ENCODE data around the gene FRMD4A. TPM values are rescaled to one million over a fixed set of nuclear protein-coding genes. Genes with fewer than 3 reads are reported as not detected.
A peak's percentile ranks its signal among the peaks of the same experiment; 100 is the strongest.

Gene FRMD4A
- polyA plus RNA-seq (ENCODE audit: insufficient read length) = 35.1 TPM

- DNase-seq = no peak
Observed at GRCh38 chr10:14330388-14331061, at the start of gene FRMD4A. FRMD4A (minus strand) TSS chr10:14330924.

GRCh38 chr10:14379556-14380280 lies 49.0 kb upstream of the FRMD4A start:
- no peak for DNase-seq

- DNase-seq = no peak
Observed at GRCh38 chr10:14378387-14378960, 47.8 kb upstream of the FRMD4A start.

- no peak for DNase-seq
Observed at GRCh38 chr10:14377591-14378175, 47.0 kb upstream of the FRMD4A start.

- no peak for DNase-seq
Observed at GRCh38 chr10:14374745-14375445, 44.2 kb upstream of the FRMD4A start.

- no peak for DNase-seq
Observed at GRCh38 chr10:14372606-14373005, 41.9 kb upstream of the FRMD4A start.

GRCh38 chr10:14371581-14371980 lies 40.9 kb upstream of the FRMD4A start:
- peak; percentile 29 for DNase-seq

- DNase-seq = no peak
Observed at GRCh38 chr10:14370894-14371293, 40.2 kb upstream of the FRMD4A start.

GRCh38 chr10:14369906-14370305 lies 39.2 kb upstream of the FRMD4A start:
- DNase-seq = no peak

GRCh38 chr10:14366760-14367159 lies 36.0 kb upstream of the FRMD4A start:
- DNase-seq = no peak

GRCh38 chr10:14365266-14365665 lies 34.5 kb upstream of the FRMD4A start:
- DNase-seq = no peak

- DNase-seq = no peak
Observed at GRCh38 chr10:14362104-14362503, 31.4 kb upstream of the FRMD4A start.

GRCh38 chr10:14360961-14361360 lies 30.2 kb upstream of the FRMD4A start:
- no peak for DNase-seq

GRCh38 chr10:14360515-14360914 lies 29.8 kb upstream of the FRMD4A start:
- DNase-seq = no peak

- DNase-seq = no peak
Observed at GRCh38 chr10:14358886-14359573, 28.3 kb upstream of the FRMD4A start.

- no peak for DNase-seq
Observed at GRCh38 chr10:14356921-14357320, 26.2 kb upstream of the FRMD4A start.

GRCh38 chr10:14355750-14356149 lies 25.0 kb upstream of the FRMD4A start:
- no peak for DNase-seq

GRCh38 chr10:14353291-14353913 lies 22.7 kb upstream of the FRMD4A start:
- no peak for DNase-seq

GRCh38 chr10:14350006-14350405 lies 19.3 kb upstream of the FRMD4A start:
- DNase-seq = no peak

- DNase-seq = no peak
Observed at GRCh38 chr10:14349081-14349480, 18.4 kb upstream of the FRMD4A start.

- no peak for DNase-seq
Observed at GRCh38 chr10:14345262-14345661, 14.5 kb upstream of the FRMD4A start.

All from hindlimb muscle (tissue), 1 donor.